Gastrocnemius medialis (tissue), 4 donors: ENCODE data around the gene IGSF9. TPM values are rescaled to one million over a fixed set of nuclear protein-coding genes. Genes with fewer than 3 reads are reported as not detected.

Experiments
- ATAC-seq, 2 donors: fragments of 150-250 bp; one replicate each; pipeline ENCODE4 v1.9.1; 2016
- DNase-seq, 2 donors: peaks; one replicate each; pipeline ENCODE4 v3.0.0-alpha.2; 2019
- H3K27ac ChIP-seq, 4 donors: fragments of 200-600 bp; sonication (generic); 1 replicate in 1 of 4; 2 replicates in 3 of 4; pipeline ENCODE4 v1.5.1; 2016 to 2018; ENCODE audit warnings: mild to moderate bottlenecking in 2 of 4, moderate library complexity in 1 of 4
- H3K27me3 ChIP-seq, 3 donors: fragments of 200-600 bp; sonication (generic) in 2 of 3; 1 replicate in 1 of 3; 2 replicates in 2 of 3; pipeline versions ENCODE4 v1.5.1 to v1.6.0; 2016 to 2019; ENCODE audit warnings: mild to moderate bottlenecking in 1 of 3, moderate library complexity in 1 of 3
- H3K36me3 ChIP-seq, 2 donors: fragments of 200-600 bp; sonication (generic) in 1 of 2; one replicate each; pipeline ENCODE4 v1.5.1; 2017 to 2018
- H3K4me1 ChIP-seq, 2 donors: fragments of 200-600 bp; sonication (generic) in 1 of 2; one replicate each; pipeline ENCODE4 v1.5.1; 2016 to 2017; ENCODE audit warnings: mild to moderate bottlenecking in 2 of 2
- H3K4me3 ChIP-seq, 4 donors: fragments of 200-600 bp; sonication (generic) in 3 of 4; 1 replicate in 1 of 4; 2 replicates in 3 of 4; pipeline ENCODE4 v1.5.1; 2016 to 2019; ENCODE audit warnings: mild to moderate bottlenecking in 2 of 4
- H3K9me3 ChIP-seq, 3 donors: fragments of 200-600 bp; sonication (generic) in 2 of 3; 1 replicate in 1 of 3; 2 replicates in 2 of 3; pipeline ENCODE4 v1.5.1; 2016 to 2019
- CTCF ChIP-seq, 5 experiments: fragments of 450-650 bp in 3 of 5; fragments of 200-600 bp in 2 of 5; sonication (generic) in 2 of 5; IDR thresholded peaks in 4 of 5; conservative IDR thresholded peaks in 1 of 5; 1 replicate in 4 of 5; 2 replicates in 1 of 5; pipeline ENCODE4 v1.5.1; 2016 to 2019; ENCODE audit warnings: antibody characterized with exemption in 5 of 5, mild to moderate bottlenecking in 3 of 5, moderate library complexity in 3 of 5
- POLR2A ChIP-seq, 2 donors: fragments of 450-650 bp; IDR thresholded peaks; one replicate each; pipeline ENCODE4 v1.6.1; 2017; ENCODE audit warnings: antibody characterized with exemption in 2 of 2, mild to moderate bottlenecking in 2 of 2, moderate library complexity in 2 of 2
- in situ Hi-C, 4 donors: fragments of 200-750 bp; cut with MboI; loops; one replicate each; pipeline versions ENCODE4 v1.15.0 to v1.8.0; 2017; ENCODE audit warnings: low sequenced_read_pairs in 4 of 4
- intact Hi-C: fragments of 100-400 bp; cut with DNase I; formaldehyde crosslinking; loops from one replicate; pipeline ENCODE4 v1.15.1; 2023; ENCODE audit warnings: low total_unique reads
- total RNA-seq, 4 donors: library from RNA; depleted of rRNA; stranded (reverse); fragments of >200 nt; gene quantifications; one replicate each; pipeline versions ENCODE4 v1.1.0 to v1.2.3, GENCODE V29; 2016

IGSF9 gene
- total RNA-seq, 4 donors from 2014 or later: 0.10 to 0.11 TPM; not detected in 2

DNA sequence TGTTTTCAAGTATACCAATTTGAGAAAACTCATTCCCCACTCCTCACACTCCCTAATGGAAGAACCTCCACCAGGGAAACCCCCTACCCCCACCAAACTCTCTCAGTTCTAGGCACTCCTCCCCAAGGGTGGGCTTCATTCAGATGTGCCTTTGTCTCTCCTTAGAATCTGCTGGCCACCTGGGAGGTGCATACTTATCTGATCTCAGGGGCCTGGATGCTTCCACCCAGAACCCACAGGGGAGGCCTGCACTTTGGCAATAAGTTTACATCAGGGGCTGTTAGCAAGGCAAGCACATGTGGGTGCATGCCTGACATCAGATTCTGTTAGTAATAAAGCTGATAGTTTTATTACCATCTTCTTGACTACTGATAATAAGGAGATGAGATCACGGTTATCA lies 41.1 kb upstream of the IGSF9 start:
- Histone ChIP-seq H3K36me3 (no peaks in the 10 kb centered on the region), H3K27me3 (peaks cover 0 to 14% (median 4%) of the 10 kb centered on the region in 3 donors), H3K4me3 (no peak overlapping the region), H3K9me3 (no peaks in the 10 kb centered on the region), H3K27ac (no peak overlapping the region), H3K4me1 (no peaks in the 10 kb centered on the region)
- DNase-seq (no peak), ATAC-seq (no peak)
- TF ChIP-seq POLR2A (IDR thresholded peaks at IDR 0.05): no peak
- TF ChIP-seq CTCF (IDR thresholded peaks at IDR 0.05 in 4 of 5, conservative IDR thresholded peaks at IDR 0.05 in 1 of 5): no peak
- in situ Hi-C loops (no loop called here), intact Hi-C loops (loop anchor here (5.0 kb wide), 1 partner anchor 359 kb away; no protein-coding TSS in a partner anchor)

DNA sequence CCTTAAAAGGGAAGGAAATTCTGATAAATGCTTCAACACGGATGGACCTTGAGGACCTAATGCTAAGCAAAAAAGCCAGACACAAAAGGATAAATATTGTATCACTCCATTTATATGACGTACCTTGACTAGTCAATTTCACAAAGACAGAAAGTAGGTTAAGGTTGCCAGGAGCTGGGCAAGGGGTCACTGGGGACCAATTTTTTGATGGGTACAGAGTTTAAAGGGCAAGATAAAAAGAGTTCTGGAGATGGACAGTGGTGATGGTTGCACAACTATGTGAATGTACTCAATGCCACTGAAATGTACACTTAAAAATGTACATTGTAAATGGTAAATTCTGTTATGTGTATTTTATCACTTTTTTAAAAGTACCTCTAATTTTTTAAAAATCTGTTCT lies 40.7 kb upstream of the IGSF9 start:
- no peaks in the 10 kb centered on the region for H3K4me1 ChIP-seq
- DNase-seq (no peak), ATAC-seq (no peak)
- H3K4me3 ChIP-seq: no peak overlapping the region
- TF ChIP-seq POLR2A (IDR thresholded peaks at IDR 0.05) (no peak), CTCF (IDR thresholded peaks at IDR 0.05 in 4 of 5, conservative IDR thresholded peaks at IDR 0.05 in 1 of 5) (no peak)
- H3K36me3 ChIP-seq: no peaks in the 10 kb centered on the region
- peaks cover 0 to 14% (median 8%) of the 10 kb centered on the region in 3 donors for H3K27me3 ChIP-seq
- H3K9me3 ChIP-seq: no peaks in the 10 kb centered on the region
- no peak overlapping the region for H3K27ac ChIP-seq
- in situ Hi-C loops: no loop called here
- intact Hi-C loops: loop anchor here (5.0 kb wide), 1 partner anchor 359 kb away; no protein-coding TSS in a partner anchor

DNA sequence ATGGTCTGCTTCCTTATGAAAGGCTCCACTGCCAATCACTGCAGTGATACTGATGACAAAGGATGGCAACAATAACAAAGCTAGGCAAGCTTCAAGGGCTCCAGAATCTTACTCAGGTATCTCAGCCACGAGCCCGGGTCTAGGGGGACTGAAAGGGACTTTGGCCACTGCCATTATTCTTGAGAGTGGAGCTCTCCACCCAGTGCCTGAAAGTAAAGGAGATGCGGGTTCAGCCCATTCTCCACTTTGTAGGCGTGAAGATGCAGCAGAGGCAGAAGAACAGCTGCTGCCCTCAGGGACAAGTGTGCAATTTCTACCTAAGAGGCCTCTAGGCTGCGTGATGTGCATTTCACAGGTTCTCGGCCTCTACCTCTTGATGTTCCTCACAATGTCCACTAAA lies 40.1 kb upstream of the IGSF9 start:
- ATAC-seq (no peak), DNase-seq (no peak)
- intact Hi-C loops: loop anchor here (5.0 kb wide), 1 partner anchor 358 kb away; no protein-coding TSS in a partner anchor
- no peaks in the 10 kb centered on the region for H3K36me3 ChIP-seq
- H3K27me3 ChIP-seq: peaks cover 0 to 13% (median 8%) of the 10 kb centered on the region in 3 donors
- H3K4me1 ChIP-seq: no peaks in the 10 kb centered on the region
- in situ Hi-C loops: no loop called here
- H3K27ac ChIP-seq: no peak overlapping the region
- TF ChIP-seq POLR2A (IDR thresholded peaks at IDR 0.05) (no peak), CTCF (IDR thresholded peaks at IDR 0.05 in 4 of 5, conservative IDR thresholded peaks at IDR 0.05 in 1 of 5) (no peak)
- H3K4me3 ChIP-seq: no peak overlapping the region
- H3K9me3 ChIP-seq: no peaks in the 10 kb centered on the region

GRCh38 chr1:159983681-159984080 lies 38.3 kb upstream of the IGSF9 start:
- H3K36me3 ChIP-seq: no peaks in the 10 kb centered on the region
- DNase-seq (no peak), ATAC-seq (no peak)
- no peak for TF ChIP-seq POLR2A (IDR thresholded peaks at IDR 0.05)
- no peak for TF ChIP-seq CTCF (IDR thresholded peaks at IDR 0.05 in 4 of 5, conservative IDR thresholded peaks at IDR 0.05 in 1 of 5)
- no peaks in the 10 kb centered on the region for H3K4me1 ChIP-seq
- H3K27me3 ChIP-seq: peaks cover 0 to 11% (median 8%) of the 10 kb centered on the region in 3 donors
- intact Hi-C loops (no loop called here), in situ Hi-C loops (no loop called here)
- H3K9me3 ChIP-seq: no peaks in the 10 kb centered on the region
- H3K4me3 ChIP-seq: no peak overlapping the region
- H3K27ac ChIP-seq: no peak overlapping the region

- ATAC-seq (no peak), DNase-seq (no peak)
- intact Hi-C loops (no loop called here), in situ Hi-C loops (no loop called here)
- H3K36me3 ChIP-seq: no peaks in the 10 kb centered on the region
- H3K4me1 ChIP-seq: no peaks in the 10 kb centered on the region
- H3K9me3 ChIP-seq: no peaks in the 10 kb centered on the region
- no peak overlapping the region for H3K27ac ChIP-seq
- peaks cover 0 to 8% (median 7%) of the 10 kb centered on the region in 3 donors for H3K27me3 ChIP-seq
- no peak overlapping the region for H3K4me3 ChIP-seq
- TF ChIP-seq POLR2A (IDR thresholded peaks at IDR 0.05) (no peak), CTCF (IDR thresholded peaks at IDR 0.05 in 4 of 5, conservative IDR thresholded peaks at IDR 0.05 in 1 of 5) (no peak)
Observed at GRCh38 chr1:159982280-159982679, 36.9 kb upstream of the IGSF9 start.
